Gastroesophageal sphincter (tissue), 4 donors: Measurements from ENCODE around the gene C4orf50. TPM values are rescaled to one million over a fixed set of nuclear protein-coding genes. Genes with fewer than 3 reads are reported as not detected.

ENCODE experiments used
- ATAC-seq: fragments of 150-250 bp; one replicate; pipeline ENCODE4 v1.9.1; 2016; ENCODE audit warnings: mild to moderate bottlenecking, moderate library complexity
- H3K27ac ChIP-seq, 4 donors: fragments of 200-600 bp; sonication (generic) in 3 of 4; 1 replicate in 3 of 4; 2 replicates in 1 of 4; pipeline ENCODE4 v1.5.1; 2016 to 2019
- H3K27me3 ChIP-seq: fragments of 200-600 bp; sonication (generic); one replicate; pipeline ENCODE4 v1.5.1; 2019
- H3K36me3 ChIP-seq, 2 donors: fragments of 200-600 bp; sonication (generic); one replicate each; pipeline ENCODE4 v1.5.1; 2019; ENCODE audit warnings: control low read depth in 1 of 2
- H3K4me1 ChIP-seq, 3 donors: fragments of 200-600 bp; sonication (generic); 1 replicate in 2 of 3; 2 replicates in 1 of 3; pipeline ENCODE4 v1.5.1; 2016 to 2019; ENCODE audit warnings: control low read depth in 2 of 3
- H3K4me3 ChIP-seq, 2 donors: fragments of 200-600 bp; sonication (generic); one replicate each; pipeline ENCODE4 v1.5.1; 2019; ENCODE audit warnings: mild to moderate bottlenecking in 1 of 2, moderate library complexity in 1 of 2
- H3K9me3 ChIP-seq, 3 donors: fragments of 200-600 bp; sonication (generic); one replicate each; pipeline ENCODE4 v1.5.1; 2017 to 2019; ENCODE audit warnings: control low read depth in 2 of 3
- EP300 ChIP-seq: sonication (generic); formaldehyde crosslinking; IDR thresholded peaks from one replicate; pipeline ENCODE4 v1.6.1; 2017; ENCODE audit warnings: antibody characterized with exemption, mild to moderate bottlenecking
- POLR2A ChIP-seq, 2 donors: fragments of 450-650 bp; IDR thresholded peaks; one replicate each; pipeline ENCODE4 v1.6.1; 2017; ENCODE audit warnings: antibody characterized with exemption in 2 of 2, mild to moderate bottlenecking in 2 of 2, moderate library complexity in 1 of 2
- POLR2AphosphoS5 ChIP-seq: sonication (generic); formaldehyde crosslinking; IDR thresholded peaks from one replicate; pipeline ENCODE4 v1.6.1; 2017; ENCODE audit warnings: antibody characterized with exemption
- WGBS, 2 donors: methylation state at CpG; one replicate each; pipeline ENCODE4 v1.1.5; 2018; ENCODE audit warnings: low coverage in 1 of 2; 5-methylcytosine and 5-hydroxymethylcytosine counted together
- total RNA-seq, 4 donors: library from RNA; depleted of rRNA; stranded (reverse); fragments of >200 nt; gene quantifications; one replicate each; pipeline ENCODE4 v1.1.0, GENCODE V29; 2016
- TF ChIP-seq, protein P1 (sequence below), 4 experiments: fragments of 200-600 bp in 2 of 4; fragments of 450-650 bp in 2 of 4; sonication (generic) in 1 of 4; IDR thresholded peaks; one replicate each; pipeline ENCODE4 v1.5.1; 2017 to 2019; ENCODE audit warnings: antibody characterized with exemption in 4 of 4, mild to moderate bottlenecking in 2 of 4, moderate library complexity in 2 of 4

The C4orf50 gene
- total RNA-seq, 4 donors from 2014 or later: under 0.01 to 0.25 (median 0.12) TPM

DNA sequence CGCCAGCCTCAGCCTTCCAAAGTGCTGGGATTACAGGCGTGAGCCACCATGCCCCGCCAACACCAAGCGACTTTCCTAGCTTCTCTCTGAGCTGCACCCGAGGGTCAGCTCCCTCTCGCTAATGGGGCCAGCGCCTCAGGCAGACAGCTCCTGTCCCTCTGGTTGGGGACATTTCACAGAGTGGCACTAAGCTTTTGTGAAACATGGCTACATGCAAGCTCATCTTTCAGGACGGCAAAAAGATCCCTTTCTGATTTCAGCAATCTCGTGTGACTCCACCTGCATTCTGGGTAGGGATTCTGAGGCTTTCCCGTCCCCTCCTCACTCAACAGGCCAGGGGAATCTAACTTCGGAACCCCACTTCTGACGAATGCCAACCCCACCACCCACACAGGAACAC, 31.0 kb upstream of the C4orf50 start:
- H3K9me3 ChIP-seq: no peaks in the 10 kb centered on the region
- H3K27me3 ChIP-seq: peaks cover 43% of the 10 kb centered on the region
- no peaks in the 10 kb centered on the region for H3K4me1 ChIP-seq
- H3K27ac ChIP-seq: no peak overlapping the region
- no peak for ATAC-seq
- TF ChIP-seq EP300 (no peak), POLR2A (IDR thresholded peaks at IDR 0.05) (no peak), POLR2AphosphoS5 (no peak)
- TF ChIP-seq, protein P1, sequence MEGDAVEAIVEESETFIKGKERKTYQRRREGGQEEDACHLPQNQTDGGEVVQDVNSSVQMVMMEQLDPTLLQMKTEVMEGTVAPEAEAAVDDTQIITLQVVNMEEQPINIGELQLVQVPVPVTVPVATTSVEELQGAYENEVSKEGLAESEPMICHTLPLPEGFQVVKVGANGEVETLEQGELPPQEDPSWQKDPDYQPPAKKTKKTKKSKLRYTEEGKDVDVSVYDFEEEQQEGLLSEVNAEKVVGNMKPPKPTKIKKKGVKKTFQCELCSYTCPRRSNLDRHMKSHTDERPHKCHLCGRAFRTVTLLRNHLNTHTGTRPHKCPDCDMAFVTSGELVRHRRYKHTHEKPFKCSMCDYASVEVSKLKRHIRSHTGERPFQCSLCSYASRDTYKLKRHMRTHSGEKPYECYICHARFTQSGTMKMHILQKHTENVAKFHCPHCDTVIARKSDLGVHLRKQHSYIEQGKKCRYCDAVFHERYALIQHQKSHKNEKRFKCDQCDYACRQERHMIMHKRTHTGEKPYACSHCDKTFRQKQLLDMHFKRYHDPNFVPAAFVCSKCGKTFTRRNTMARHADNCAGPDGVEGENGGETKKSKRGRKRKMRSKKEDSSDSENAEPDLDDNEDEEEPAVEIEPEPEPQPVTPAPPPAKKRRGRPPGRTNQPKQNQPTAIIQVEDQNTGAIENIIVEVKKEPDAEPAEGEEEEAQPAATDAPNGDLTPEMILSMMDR (IDR thresholded peaks at IDR 0.05): no peak
- whole genome bisulfite sequencing, 2 donors: 82 to 89% methylated on average over 3 to 4 of the region's 12 CpGs
- H3K36me3 ChIP-seq: no peaks in the 10 kb centered on the region
- H3K4me3 ChIP-seq: no peak overlapping the region

DNA sequence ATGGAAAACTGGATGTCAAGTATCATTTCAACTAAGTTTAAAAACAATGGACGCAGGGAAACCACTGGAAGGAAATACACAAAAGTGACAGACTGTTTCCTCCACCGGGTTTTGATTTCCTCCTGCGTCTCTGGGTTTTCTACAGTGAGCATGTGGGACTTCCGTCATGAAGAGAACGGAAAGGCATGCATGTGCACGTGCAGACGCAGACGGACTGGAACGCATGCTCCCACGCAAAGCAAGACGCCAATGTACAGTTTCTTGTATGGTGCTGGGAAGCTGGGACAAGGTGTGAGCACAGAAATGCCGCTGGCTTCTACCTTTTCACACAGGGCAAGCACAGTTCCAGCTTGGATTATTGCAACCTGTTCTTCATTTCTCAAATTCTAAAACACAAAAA, 30.3 kb upstream of the C4orf50 start:
- no peak for TF ChIP-seq POLR2AphosphoS5
- TF ChIP-seq, protein P1 (IDR thresholded peaks at IDR 0.05): no peak
- TF ChIP-seq POLR2A (IDR thresholded peaks at IDR 0.05): no peak
- TF ChIP-seq EP300: no peak
- no peak for ATAC-seq
- WGBS, 2 donors: 68 to 80% methylated on average over 8 to 9 of the region's 12 CpGs

DNA sequence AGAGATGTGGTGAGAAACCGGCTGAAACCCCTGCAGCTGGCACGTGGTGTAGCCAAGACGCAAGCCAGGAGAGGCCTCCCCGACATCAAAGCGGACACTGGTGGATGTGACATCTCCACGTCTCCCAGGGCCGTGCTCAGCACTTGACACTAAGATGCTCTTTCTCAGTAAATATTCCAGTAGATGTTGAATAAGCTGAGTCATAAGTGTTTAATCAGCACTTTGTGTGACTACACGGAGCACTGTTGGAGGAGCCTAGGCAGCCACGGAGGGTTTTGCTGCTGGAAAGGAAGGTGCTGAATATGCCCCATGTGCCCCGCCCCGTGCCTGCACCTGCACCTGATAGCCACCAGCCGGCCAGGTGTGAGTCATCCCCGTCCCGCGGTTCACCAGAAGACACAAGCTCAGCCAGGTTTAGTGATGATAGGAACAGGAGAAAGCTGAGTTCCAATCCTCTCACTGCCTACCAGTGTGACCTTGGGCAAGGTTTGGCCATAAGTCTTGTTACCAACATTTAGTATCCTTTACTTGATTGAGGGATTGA, 29.0 kb upstream of the C4orf50 start:
- Histone ChIP-seq H3K27ac (no peak overlapping the region), H3K27me3 (peaks cover 64% of the 10 kb centered on the region), H3K36me3 (no peaks in the 10 kb centered on the region), H3K4me1 (no peaks in the 10 kb centered on the region), H3K4me3 (no peak overlapping the region), H3K9me3 (no peaks in the 10 kb centered on the region)
- no peak for TF ChIP-seq POLR2A (IDR thresholded peaks at IDR 0.05)
- TF ChIP-seq, protein P1 (IDR thresholded peaks at IDR 0.05): no peak
- no peak for TF ChIP-seq EP300
- no peak for TF ChIP-seq POLR2AphosphoS5
- ATAC-seq: no peak
- 70 to 80% methylated on average over 5 to 7 of the region's 15 CpGs for WGBS, 2 donors

More for the DNA sequence above, 30.3 kb upstream of the C4orf50 start:
- H3K4me1 ChIP-seq: no peaks in the 10 kb centered on the region
- H3K9me3 ChIP-seq: no peaks in the 10 kb centered on the region
- H3K4me3 ChIP-seq: no peak overlapping the region
- no peak overlapping the region for H3K27ac ChIP-seq
- no peaks in the 10 kb centered on the region for H3K36me3 ChIP-seq
- H3K27me3 ChIP-seq: peaks cover 51% of the 10 kb centered on the region

DNA sequence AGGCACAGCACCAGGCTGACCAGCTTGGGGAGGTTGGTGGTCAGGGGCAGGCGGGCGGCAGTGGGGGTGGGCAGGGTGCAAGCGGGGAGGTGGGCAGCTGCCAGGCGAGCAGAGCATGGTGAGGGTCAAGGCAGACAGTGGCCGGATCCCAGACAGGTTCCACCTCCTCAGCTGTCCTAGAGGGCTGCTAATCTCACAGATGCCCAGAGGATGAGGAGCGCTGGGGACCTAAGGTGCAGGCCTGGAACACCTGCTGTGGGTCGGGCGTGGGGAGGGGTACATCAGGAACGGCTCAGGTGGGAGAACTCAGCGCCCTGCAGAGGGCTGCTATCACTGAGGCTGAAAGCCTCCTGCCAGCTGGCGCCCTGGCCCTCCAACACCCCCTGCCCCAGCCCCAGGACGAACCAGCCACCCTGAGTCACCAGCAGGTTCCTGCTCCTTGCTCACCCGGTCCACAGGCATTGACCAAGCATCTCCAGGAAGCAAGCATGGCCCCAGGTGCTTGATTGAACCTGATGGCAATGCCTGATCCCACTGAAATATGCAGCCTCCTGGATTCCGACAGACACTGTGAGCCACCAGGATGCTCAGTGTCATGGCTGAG, 28.4 kb upstream of the C4orf50 start:
- 93% methylated on average over 4 of the region's 14 CpGs; no CpG with 5 or more reads in 1 of the 2 donors for WGBS, 2 donors
- no peak for TF ChIP-seq EP300
- TF ChIP-seq POLR2AphosphoS5: no peak
- TF ChIP-seq POLR2A (IDR thresholded peaks at IDR 0.05): no peak
- TF ChIP-seq, protein P1 (IDR thresholded peaks at IDR 0.05): no peak
- no peaks in the 10 kb centered on the region for H3K9me3 ChIP-seq
- no peak for ATAC-seq
- H3K36me3 ChIP-seq: no peaks in the 10 kb centered on the region
- no peaks in the 10 kb centered on the region for H3K4me1 ChIP-seq
- no peak overlapping the region for H3K27ac ChIP-seq
- H3K27me3 ChIP-seq: peaks cover 70% of the 10 kb centered on the region
- no peak overlapping the region for H3K4me3 ChIP-seq

DNA sequence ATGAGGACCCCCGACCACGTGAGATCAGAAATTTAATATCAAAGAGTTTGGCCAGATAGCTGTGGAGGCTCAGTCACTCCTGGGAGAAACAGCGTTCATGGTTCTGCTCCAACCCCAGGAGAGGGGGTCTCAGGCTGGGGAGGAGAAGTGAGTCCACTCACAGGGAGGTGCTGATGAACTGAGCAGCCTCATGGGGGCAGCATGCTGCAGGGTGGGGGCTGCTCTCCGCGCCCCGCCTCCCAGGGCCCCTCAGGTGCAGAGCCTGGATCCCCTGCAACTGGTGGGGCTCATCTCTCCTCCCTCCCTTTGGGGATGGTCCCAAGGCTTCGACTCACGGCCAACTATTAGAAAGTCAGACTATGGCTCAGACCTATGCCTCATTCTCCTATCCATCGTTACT, 26.6 kb upstream of the C4orf50 start:
- TF ChIP-seq EP300 (no peak), POLR2AphosphoS5 (no peak), POLR2A (IDR thresholded peaks at IDR 0.05) (no peak)
- TF ChIP-seq, protein P1 (IDR thresholded peaks at IDR 0.05): no peak
- H3K36me3 ChIP-seq: no peaks in the 10 kb centered on the region
- H3K4me1 ChIP-seq: no peaks in the 10 kb centered on the region
- 25 to 27% methylated on average over 5 to 6 of the region's 9 CpGs for WGBS, 2 donors
- H3K27ac ChIP-seq: no peak overlapping the region
- ATAC-seq: no peak
- no peak overlapping the region for H3K4me3 ChIP-seq
- H3K27me3 ChIP-seq: peaks cover 65% of the 10 kb centered on the region
- H3K9me3 ChIP-seq: no peaks in the 10 kb centered on the region
